Measurements from ENCODE around the gene TCF7L1.

GRCh38 chr2:85168942-85169341, 35.8 kb downstream of the TCF7L1 start:
- TF ChIP-seq CTCF (IDR thresholded peaks at IDR 0.05; ENCODE audit: insufficient read depth, low read depth, low read length) (no peak), EZH2 (IDR thresholded peaks at IDR 0.05; ENCODE audit: insufficient read depth, low read length) (no peak)

Data from astrocyte (in vitro differentiated cells and primary cell).